Right ventricle myocardium inferior (tissue), 1 donor: ENCODE data around the gene LRRC49. TPM values are rescaled to one million over a fixed set of nuclear protein-coding genes. Genes with fewer than 3 reads are reported as not detected.
A peak's percentile ranks its signal among the peaks of the same experiment; 100 is the strongest.
"Not testable (repeated sequence)": the region's sequence is repeated elsewhere in the genome, so short reads cannot be mapped to it uniquely, and the experiment has no call there.

ENCODE experiments used
- ATAC-seq: fragments of 200-7000 bp; cut with Tn5 transposase; one replicate; pipeline ENCODE4 v1.9.1; 2020; ENCODE audit warnings: mild to moderate bottlenecking, moderate library complexity
- DNase-seq: peaks from one replicate; pipeline ENCODE4 v3.0.0; 2021; ENCODE audit errors: missing footprints
- intact Hi-C: fragments of 100-400 bp; cut with DNase I; formaldehyde crosslinking; loops from one replicate; pipeline ENCODE4 v1.11.0; 2022
- total RNA-seq: library from RNA; stranded (reverse); fragmentation: NEBNext Ultra II Directional; extraction: Animal tissue kit (Norgen Biotek cat#: 25700); gene quantifications from one replicate; pipeline ENCODE4 v1.2.1, GENCODE V29; 2021
- donor health status: DM: no; HTN: yes; CAD: no; lungs with severe emphysema.

The LRRC49 gene
- total RNA-seq, 1 donor from 2014 or later = 70.9 TPM

DNA sequence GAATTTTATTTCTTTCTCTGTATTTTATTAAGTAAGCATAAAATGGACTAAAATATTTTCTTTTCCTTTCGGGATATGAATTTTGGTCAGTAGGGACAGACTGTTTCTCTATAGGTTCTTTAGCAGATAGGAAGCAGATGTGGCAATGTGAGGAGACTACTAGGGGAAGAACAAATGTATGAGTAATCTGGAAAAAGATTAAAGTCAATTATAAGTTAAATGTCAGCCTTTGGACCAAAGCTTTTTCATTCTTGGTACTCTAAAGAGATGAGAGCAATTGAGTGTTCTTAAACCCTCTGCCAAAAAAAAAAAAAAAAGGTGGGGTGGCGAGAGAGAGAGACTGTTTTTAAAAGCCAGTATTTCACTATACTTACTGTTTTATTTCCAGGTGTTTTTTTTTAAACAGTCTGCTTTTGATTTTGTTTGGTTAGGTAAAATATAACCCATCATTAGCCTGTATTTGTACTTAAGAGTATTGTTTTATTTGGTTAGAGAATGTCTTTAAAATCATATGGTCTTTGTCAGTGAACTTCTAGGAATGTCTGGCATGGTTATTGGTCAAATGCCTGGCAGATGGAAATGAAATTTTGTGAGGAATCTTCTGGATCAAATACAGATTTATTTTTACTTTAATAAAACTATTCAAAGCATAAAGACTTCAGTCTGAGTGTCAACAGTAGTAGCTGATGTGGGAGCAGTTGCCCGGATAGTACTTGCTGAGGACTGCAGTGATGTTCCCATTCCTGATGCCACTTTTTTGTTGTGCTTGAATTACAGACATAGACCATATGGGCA is 63.8 kb downstream of the LRRC49 start:
- ATAC-seq (no peak), DNase-seq (no peak)
- intact Hi-C loops = no loop called here

DNA sequence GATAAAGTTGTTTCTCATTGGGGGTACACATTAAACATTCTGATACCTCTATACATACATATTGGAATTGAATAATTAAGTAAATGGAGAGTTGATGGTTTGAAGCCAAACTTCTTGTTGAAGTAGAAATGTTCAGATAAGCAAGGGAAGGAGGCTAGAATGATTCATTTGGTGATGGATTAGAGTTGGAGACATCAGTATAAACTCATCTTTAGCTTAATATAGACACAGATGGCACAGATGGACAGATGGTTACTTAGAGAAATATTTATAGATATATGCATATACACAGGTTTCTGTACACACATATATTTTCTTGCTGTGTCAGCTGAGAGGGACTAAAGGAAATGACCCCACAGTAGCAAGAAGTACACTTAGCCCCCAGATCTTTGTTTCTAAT is 69.5 kb downstream of the LRRC49 start:
- intact Hi-C loops = no loop called here
- no peak for DNase-seq
- no peak for ATAC-seq

GRCh38 chr15:70963199-70963598 is 70.6 kb downstream of the LRRC49 start:
- DNase-seq = no peak
- ATAC-seq = no peak
- intact Hi-C loops = no loop called here

DNA sequence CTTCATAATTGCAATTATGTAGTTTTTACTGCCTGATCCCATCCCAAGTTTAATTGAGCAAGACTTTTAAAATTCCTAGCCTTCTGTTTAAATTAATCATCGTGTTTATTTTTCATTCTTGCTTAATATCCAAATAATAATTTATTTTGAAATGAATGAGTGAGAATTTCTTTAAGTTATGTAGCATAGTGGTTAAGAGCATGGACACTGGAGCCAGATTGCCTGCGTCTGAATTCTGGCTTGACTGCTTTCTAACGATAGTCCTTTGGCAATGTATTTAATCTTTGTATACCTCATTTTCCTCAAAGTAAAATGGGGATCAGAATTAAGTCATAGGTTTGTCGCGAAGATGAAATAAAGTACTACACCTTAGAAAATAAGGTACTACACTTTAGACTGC is 71.4 kb downstream of the LRRC49 start:
- DNase-seq = no peak
- intact Hi-C loops = no loop called here
- ATAC-seq = no peak

- ATAC-seq = no peak
- intact Hi-C loops = no loop called here
- DNase-seq = no peak
These were observed 72.1 kb downstream of the LRRC49 start for GRCh38 chr15:70964686-70965085.

GRCh38 chr15:70967646-70968045 is 75.0 kb downstream of the LRRC49 start:
- DNase-seq (no peak), ATAC-seq (no peak)
- intact Hi-C loops = no loop called here

DNA sequence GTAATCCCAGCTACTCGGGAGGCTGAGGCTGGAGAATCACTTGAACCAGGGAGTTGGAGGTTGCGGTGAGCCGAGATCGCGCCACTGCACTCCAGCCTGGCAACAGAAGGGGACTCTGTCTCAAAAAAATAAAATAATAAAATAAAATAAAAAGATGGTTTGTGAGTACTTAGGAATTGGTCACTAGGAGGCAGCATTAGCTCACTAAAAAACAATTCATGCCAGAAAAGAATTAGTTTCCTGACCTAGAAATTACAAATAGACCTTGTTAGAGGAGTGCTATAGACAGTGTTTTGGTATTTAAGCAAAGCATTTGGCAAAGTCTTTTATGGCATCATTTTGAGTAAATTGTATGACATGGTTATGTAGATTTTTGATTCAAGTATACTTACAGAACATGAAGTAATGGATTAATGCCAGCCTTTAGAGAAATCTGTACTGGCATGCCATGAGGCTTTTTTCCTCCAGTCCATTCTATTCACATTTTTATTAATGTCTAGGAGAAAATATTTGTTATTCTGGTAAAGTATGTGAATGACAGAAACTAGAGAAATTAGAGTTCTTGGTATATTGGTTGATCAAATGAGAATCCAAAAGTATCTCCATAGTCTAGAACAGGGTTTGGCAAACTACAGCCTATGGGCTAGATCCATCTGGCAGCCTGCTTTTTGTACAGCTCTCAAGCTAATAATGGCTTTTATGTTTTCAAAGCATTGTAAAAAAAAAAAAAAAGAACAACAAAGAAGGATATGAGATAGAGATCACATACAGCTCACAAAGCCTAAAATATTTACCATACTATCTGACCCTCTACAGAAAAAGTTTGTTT is 81.6 kb downstream of the LRRC49 start:
- intact Hi-C loops = no loop called here
- DNase-seq (no peak), ATAC-seq (no peak)

- ATAC-seq = no peak
- DNase-seq = no peak
- intact Hi-C loops = no loop called here
These were observed 84.2 kb downstream of the LRRC49 start for GRCh38 chr15:70976851-70977250.

GRCh38 chr15:70995383-70995970 is 102.9 kb downstream of the LRRC49 start:
- ATAC-seq (no peak), DNase-seq (no peak)
- intact Hi-C loops = no loop called here

GRCh38 chr15:70998319-70998718 is 105.7 kb downstream of the LRRC49 start:
- no peak for DNase-seq
- no peak for ATAC-seq
- intact Hi-C loops = no loop called here

DNA sequence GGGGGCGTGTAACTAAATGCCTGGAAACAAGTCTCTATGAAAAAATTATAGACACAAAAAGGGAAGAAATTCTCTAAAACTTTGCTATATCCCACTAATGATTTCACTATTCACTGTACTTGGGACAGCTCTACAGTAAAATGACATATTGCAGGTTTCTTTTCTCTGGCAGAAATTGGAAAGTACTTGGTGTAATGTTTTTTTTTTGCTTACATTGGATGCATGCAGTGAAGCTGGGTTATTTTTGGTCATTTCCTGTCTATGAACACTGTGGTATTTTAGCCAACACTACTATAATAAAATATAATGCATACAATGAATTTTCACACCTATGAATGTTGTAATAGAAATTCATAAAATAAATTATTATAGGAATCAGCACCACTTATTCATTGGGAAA is 109.7 kb downstream of the LRRC49 start:
- intact Hi-C loops = no loop called here
- DNase-seq = no peak
- ATAC-seq = no peak

- no peak for DNase-seq
- intact Hi-C loops = no loop called here
- ATAC-seq = no peak
These were observed 110.7 kb downstream of the LRRC49 start for GRCh38 chr15:71003319-71003718.

GRCh38 chr15:71004506-71004905 is 111.9 kb downstream of the LRRC49 start:
- DNase-seq, intact Hi-C loops, ATAC-seq: not testable (repeated sequence)

DNA sequence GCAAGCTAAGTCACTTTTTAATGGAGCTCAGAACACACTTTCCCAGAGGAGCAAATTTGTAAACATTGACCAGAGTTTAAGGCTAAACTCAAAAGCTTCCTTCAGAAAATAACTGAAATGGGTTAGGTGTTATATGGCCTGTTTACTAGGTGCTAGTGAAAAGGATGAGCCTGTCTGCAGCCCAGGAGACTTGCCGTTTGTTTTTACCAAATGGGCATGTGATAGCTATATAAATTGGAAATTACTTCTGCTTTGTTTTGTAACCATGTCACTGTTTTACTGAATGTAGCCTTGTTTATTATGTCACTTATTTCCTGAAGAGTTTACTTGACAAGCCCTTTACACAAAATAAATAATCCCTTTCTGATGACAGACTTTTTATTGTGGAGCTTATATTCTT is 113.3 kb downstream of the LRRC49 start:
- ATAC-seq (no peak), DNase-seq (no peak)
- intact Hi-C loops = loop anchor here (5.0 kb wide), 1 partner anchor 69 kb away; no protein-coding TSS in a partner anchor

DNA sequence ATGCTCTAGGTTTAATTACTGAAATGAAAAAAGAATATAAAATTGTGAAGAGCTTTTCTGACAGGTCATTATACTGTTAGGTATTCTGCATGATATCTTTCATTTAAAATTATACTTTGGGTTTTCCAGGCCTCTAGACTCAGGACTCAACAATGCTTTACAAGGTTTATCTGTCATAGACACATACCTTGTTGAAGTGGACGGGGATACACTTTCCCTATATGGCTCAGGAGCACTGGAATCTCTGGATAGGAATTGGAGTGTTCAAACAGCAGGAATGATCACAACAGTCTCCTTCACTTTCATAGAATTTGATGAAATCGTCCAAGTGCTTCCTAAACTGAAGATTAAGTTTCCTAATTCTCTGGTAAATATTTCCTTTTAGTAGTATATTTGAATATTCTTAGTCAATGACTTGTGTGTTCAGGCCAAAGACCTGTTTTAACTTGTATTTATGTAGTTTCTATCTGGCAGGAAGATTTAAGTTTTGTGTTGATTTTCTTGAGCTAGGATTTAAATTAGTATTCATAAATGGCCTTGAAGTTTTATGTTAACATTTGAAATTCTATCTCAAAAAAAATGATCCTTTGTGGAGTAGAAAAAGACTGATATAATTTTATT is 115.7 kb downstream of the LRRC49 start:
- DNase-seq (no peak), ATAC-seq (peak; percentile 63)
- intact Hi-C loops = loop anchor here (5.0 kb wide), 1 partner anchor 71 kb away; no protein-coding TSS in a partner anchor

DNA sequence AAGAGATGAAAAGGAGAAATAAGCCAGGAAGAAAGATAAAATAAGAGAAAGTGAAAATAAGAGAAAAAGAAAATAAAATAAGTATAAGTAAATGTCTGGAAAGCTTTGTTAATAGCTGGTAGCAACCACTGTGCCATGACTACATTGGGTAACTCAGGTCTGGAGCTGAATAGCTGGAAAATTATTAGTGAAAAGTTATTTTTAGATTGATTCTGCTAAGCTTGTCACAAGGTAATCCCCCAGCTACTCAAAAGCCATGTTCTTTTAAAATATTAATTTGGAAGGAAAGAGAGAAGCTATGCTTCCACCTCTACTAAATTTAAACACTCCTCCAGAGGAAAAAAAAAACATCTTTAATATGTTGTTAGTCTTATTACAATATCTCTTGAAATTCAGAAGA is 117.8 kb downstream of the LRRC49 start:
- no peak for ATAC-seq

DNA sequence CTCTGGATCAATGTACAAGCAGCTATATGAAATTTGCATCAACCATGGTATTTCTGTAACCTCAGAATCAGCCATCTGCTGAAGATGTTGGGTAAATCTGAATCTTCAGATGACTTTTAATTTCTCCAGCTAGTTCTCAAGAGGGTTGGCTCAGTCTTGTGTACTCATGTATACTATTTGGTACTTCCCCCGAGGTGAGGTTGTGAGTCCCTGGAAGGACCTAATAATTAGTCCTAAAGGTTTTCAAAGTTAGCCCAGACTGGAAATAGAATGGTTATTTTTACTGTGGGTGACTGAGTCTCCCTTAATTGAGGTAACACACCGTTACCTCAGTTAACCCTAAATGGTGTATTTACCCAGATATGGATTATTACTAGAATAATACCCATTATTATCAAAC is 118.4 kb downstream of the LRRC49 start:
- ATAC-seq (peak; percentile 15), DNase-seq (no peak)
- intact Hi-C loops = loop anchor here (5.0 kb wide), 1 partner anchor 91 kb away; no protein-coding TSS in a partner anchor

More for the DNA sequence above, 117.8 kb downstream of the LRRC49 start:
- no peak for DNase-seq
- intact Hi-C loops = loop anchor here (5.0 kb wide), 1 partner anchor 92 kb away; no protein-coding TSS in a partner anchor

- ATAC-seq (peak; percentile 61), DNase-seq (no peak)
- intact Hi-C loops = loop anchor here (5.0 kb wide), 1 partner anchor 91 kb away; no protein-coding TSS in a partner anchor
These were observed 119.0 kb downstream of the LRRC49 start for GRCh38 chr15:71011503-71012155.
